ENCODE data around the gene CASK. TPM values are rescaled to one million over a fixed set of nuclear protein-coding genes. Genes with fewer than 3 reads are reported as not detected.
"Not testable (repeated sequence)": the region's sequence is repeated elsewhere in the genome, so short reads cannot be mapped to it uniquely, and the experiment has no call there.

CASK gene
- total RNA-seq, 2 donors from 2014 or later, result 44.3 to 46.1 TPM

- no peak for DNase-seq (ENCODE audit: low spot score)
- Histone ChIP-seq H3K4me3 (no peak overlapping the region), H3K27ac (no peak overlapping the region), H3K9me3 (no peaks in the 10 kb centered on the region), H3K4me1 (ENCODE audit: control insufficient read depth in 1 of 2, low read depth in 2 of 2) (peaks cover 0 to 7% of the 10 kb centered on the region in 2 donors), H3K36me3 (no peaks in the 10 kb centered on the region), H3K27me3 (replicated peaks; ENCODE audit: insufficient read depth) (no peaks in the 10 kb centered on the region)
- TF ChIP-seq CTCF (IDR thresholded peaks at IDR 0.05), result no peak
- no peak for ATAC-seq (ENCODE audit: insufficient number of reproducible peaks, low FRiP score, low read depth)
These were observed 316.0 kb downstream of the CASK start for GRCh38 chrX:41607264-41607832.

- not testable (repeated sequence) for H3K36me3 ChIP-seq; H3K4me1 ChIP-seq (ENCODE audit: control insufficient read depth in 1 of 2, low read depth in 2 of 2); H3K4me3 ChIP-seq; ATAC-seq (ENCODE audit: insufficient number of reproducible peaks, low FRiP score, low read depth); H3K9me3 ChIP-seq; H3K27me3 ChIP-seq (replicated peaks; ENCODE audit: insufficient read depth); DNase-seq (ENCODE audit: low spot score); H3K27ac ChIP-seq
These were observed 317.3 kb downstream of the CASK start for GRCh38 chrX:41606057-41606456.

- TF ChIP-seq CTCF (IDR thresholded peaks at IDR 0.05), result no peak
- H3K27ac ChIP-seq, result peak overlapping the region in 1 of 2 donors; percentile 30
- H3K36me3 ChIP-seq, result no peaks in the 10 kb centered on the region
- H3K9me3 ChIP-seq, result no peaks in the 10 kb centered on the region
- H3K4me3 ChIP-seq, result no peak overlapping the region
- no peaks in the 10 kb centered on the region for H3K27me3 ChIP-seq (replicated peaks; ENCODE audit: insufficient read depth)
- no peak for DNase-seq (ENCODE audit: low spot score)
- H3K4me1 ChIP-seq (ENCODE audit: control insufficient read depth in 1 of 2, low read depth in 2 of 2), result peaks cover 3 to 8% of the 10 kb centered on the region in 2 donors
- no peak for ATAC-seq (ENCODE audit: insufficient number of reproducible peaks, low FRiP score, low read depth)
These were observed 318.4 kb downstream of the CASK start for GRCh38 chrX:41604766-41605543.

GRCh38 chrX:41604177-41604576, 319.2 kb downstream of the CASK start:
- TF ChIP-seq CTCF (IDR thresholded peaks at IDR 0.05), result no peak

GRCh38 chrX:41603596-41603995, 319.8 kb downstream of the CASK start:
- Histone ChIP-seq H3K4me1 (ENCODE audit: control insufficient read depth in 1 of 2, low read depth in 2 of 2) (peaks cover 8 to 20% of the 10 kb centered on the region in 2 donors), H3K27ac (no peak overlapping the region), H3K36me3 (no peaks in the 10 kb centered on the region), H3K9me3 (no peaks in the 10 kb centered on the region), H3K4me3 (no peak overlapping the region), H3K27me3 (replicated peaks; ENCODE audit: insufficient read depth) (no peaks in the 10 kb centered on the region)
- no peak for TF ChIP-seq CTCF (IDR thresholded peaks at IDR 0.05)
- DNase-seq (ENCODE audit: low spot score) (no peak), ATAC-seq (ENCODE audit: insufficient number of reproducible peaks, low FRiP score, low read depth) (no peak)

More at GRCh38 chrX:41604177-41604576, 319.2 kb downstream of the CASK start:
- no peaks in the 10 kb centered on the region for H3K9me3 ChIP-seq
- H3K36me3 ChIP-seq, result no peaks in the 10 kb centered on the region
- H3K27ac ChIP-seq, result no peak overlapping the region
- H3K4me1 ChIP-seq (ENCODE audit: control insufficient read depth in 1 of 2, low read depth in 2 of 2), result peaks cover 8 to 16% of the 10 kb centered on the region in 2 donors
- DNase-seq (ENCODE audit: low spot score), result no peak
- no peak for ATAC-seq (ENCODE audit: insufficient number of reproducible peaks, low FRiP score, low read depth)
- no peaks in the 10 kb centered on the region for H3K27me3 ChIP-seq (replicated peaks; ENCODE audit: insufficient read depth)
- no peak overlapping the region for H3K4me3 ChIP-seq

Data from thoracic aorta (tissue), 2 donors.